WTC11 (cell line): Measurements from ENCODE around the gene DLG1. TPM values are rescaled to one million over a fixed set of nuclear protein-coding genes. Genes with fewer than 3 reads are reported as not detected.

ENCODE experiments used
- ATAC-seq: fragments of 200-7000 bp; cut with Tn5 transposase; 2 replicates; pipeline ENCODE4 v1.10.0; 2021; ENCODE audit warnings: mild to moderate bottlenecking, moderate library complexity
- CTCF ChIA-PET: fragments of 300-600 bp; sonication (Branson Sonifier 250); formaldehyde crosslinking; loops from one replicate; lab custom pipeline; 2021; ENCODE audit warnings: antibody characterized with exemption; lab: Charles Lee
- POLR2A ChIA-PET: fragments of 350-600 bp; sonication (Branson Sonifier 250); formaldehyde crosslinking; loops from one replicate; lab custom pipeline; 2021; ENCODE audit warnings: antibody characterized with exemption; lab: Charles Lee
- DNase-seq: peaks from one replicate; pipeline ENCODE4 v3.0.0; 2021; ENCODE audit warnings: low spot score
- H3K27ac Mint-ChIP-seq: 2 replicates; pipeline ENCODE4 v1.8.0; 2021; ENCODE audit warnings: mixed read lengths
- H3K27me3 Mint-ChIP-seq: 2 replicates; pipeline ENCODE4 v1.8.0; 2021; ENCODE audit warnings: low read depth, mild to moderate bottlenecking, moderate library complexity, mixed read lengths
- H3K36me3 Mint-ChIP-seq: 2 replicates; pipeline ENCODE4 v1.8.0; 2021; ENCODE audit warnings: mixed read lengths
- H3K4me1 Mint-ChIP-seq: 2 replicates; pipeline ENCODE4 v1.8.0; 2022; ENCODE audit warnings: mixed read lengths
- H3K4me3 Mint-ChIP-seq: 2 replicates; pipeline ENCODE4 v1.8.0; 2021; ENCODE audit warnings: mild to moderate bottlenecking, moderate library complexity, mixed read lengths
- H3K9me3 Mint-ChIP-seq: 2 replicates; pipeline ENCODE4 v1.8.0; 2021; ENCODE audit warnings: mixed read lengths
- AR ChIP-seq: fragments of 250-450 bp; sonication (Bioruptor Pico); IDR thresholded peaks from 2 replicates; pipeline ENCODE4 v1.9.0; 2021; ENCODE audit warnings: mild to moderate bottlenecking
- ATF1 ChIP-seq: sonication (generic); formaldehyde crosslinking; IDR thresholded peaks from 2 replicates; pipeline ENCODE4 v1.8.1; 2023; ENCODE audit warnings: mild to moderate bottlenecking, moderate library complexity, missing genetic modification reagents
- CREB1 ChIP-seq: sonication (generic); formaldehyde crosslinking; IDR thresholded peaks from 2 replicates; pipeline ENCODE4 v1.8.0; 2023; ENCODE audit warnings: mild to moderate bottlenecking, missing genetic modification reagents
- EMX1 ChIP-seq: fragments of 250-450 bp; sonication (Bioruptor Pico); IDR thresholded peaks from 2 replicates; pipeline ENCODE4 v1.8.0; 2021; ENCODE audit warnings: mild to moderate bottlenecking
- ERG ChIP-seq: fragments of 250-450 bp; sonication (Bioruptor Pico); IDR thresholded peaks from 2 replicates; pipeline ENCODE4 v1.8.0; 2021; ENCODE audit warnings: mild to moderate bottlenecking
- GTF2I ChIP-seq: fragments of 250-450 bp; sonication (Bioruptor Pico); conservative IDR thresholded peaks from 2 replicates; pipeline ENCODE4 v1.4.0; 2021; ENCODE audit warnings: mild to moderate bottlenecking
- KAT7 ChIP-seq: sonication (generic); formaldehyde crosslinking; IDR thresholded peaks from 2 replicates; pipeline ENCODE4 v1.8.1; 2023; ENCODE audit warnings: missing genetic modification reagents, mild to moderate bottlenecking, borderline replicate concordance
- NFE2L1 ChIP-seq: sonication (generic); formaldehyde crosslinking; IDR thresholded peaks from 2 replicates; pipeline ENCODE4 v1.8.1; 2023; ENCODE audit warnings: missing genetic modification reagents
- PREB ChIP-seq: sonication (generic); formaldehyde crosslinking; IDR thresholded peaks from 2 replicates; pipeline ENCODE4 v1.8.1; 2022; ENCODE audit warnings: mild to moderate bottlenecking, missing genetic modification reagents, moderate library complexity, borderline replicate concordance
- PRRX2 ChIP-seq: fragments of 250-450 bp; sonication (Bioruptor Pico); IDR thresholded peaks from 2 replicates; pipeline ENCODE4 v1.8.0; 2021; ENCODE audit warnings: mild to moderate bottlenecking
- SP1 ChIP-seq: sonication (generic); formaldehyde crosslinking; conservative IDR thresholded peaks from 2 replicates; pipeline ENCODE4 v1.8.1; 2022; ENCODE audit warnings: missing genetic modification reagents
- TCF7 ChIP-seq: sonication (generic); formaldehyde crosslinking; IDR thresholded peaks from 2 replicates; pipeline ENCODE4 v1.8.0; 2022; ENCODE audit warnings: mild to moderate bottlenecking, low read depth, missing genetic modification reagents, moderate library complexity
- USF1 ChIP-seq: sonication (generic); formaldehyde crosslinking; IDR thresholded peaks from 2 replicates; pipeline ENCODE4 v1.8.0; 2022; ENCODE audit warnings: mild to moderate bottlenecking, missing genetic modification reagents
- ZBTB21 ChIP-seq: sonication (generic); formaldehyde crosslinking; IDR thresholded peaks from 2 replicates; pipeline ENCODE4 v1.8.1; 2023; ENCODE audit warnings: mild to moderate bottlenecking, missing genetic modification reagents, borderline replicate concordance
- ZBTB43 ChIP-seq: sonication (generic); formaldehyde crosslinking; IDR thresholded peaks from 2 replicates; pipeline ENCODE4 v1.8.1; 2023; ENCODE audit warnings: mild to moderate bottlenecking, missing genetic modification reagents
- ZMAT4 ChIP-seq: fragments of 250-450 bp; sonication (Bioruptor Pico); IDR thresholded peaks from 2 replicates; pipeline ENCODE4 v1.9.0; 2021; ENCODE audit warnings: mild to moderate bottlenecking
- ZNF138 ChIP-seq: sonication (generic); formaldehyde crosslinking; conservative IDR thresholded peaks from 2 replicates; pipeline ENCODE4 v1.8.1; 2022; ENCODE audit warnings: mild to moderate bottlenecking, moderate library complexity, missing genetic modification reagents
- ZNF281 ChIP-seq: sonication (generic); formaldehyde crosslinking; IDR thresholded peaks from 2 replicates; pipeline ENCODE4 v1.8.0; 2023; ENCODE audit warnings: mild to moderate bottlenecking, missing genetic modification reagents
- ZNF416 ChIP-seq: fragments of 250-450 bp; sonication (Bioruptor Pico); IDR thresholded peaks from 2 replicates; pipeline ENCODE4 v1.9.0; 2021; ENCODE audit warnings: mild to moderate bottlenecking, inconsistent platforms
- total RNA-seq: library from RNA; stranded (reverse); gene quantifications from 3 replicates; pipeline ENCODE4 v1.2.3, GENCODE V29; 2021

The DLG1 gene
- total RNA-seq, 1 experiment from 2014 or later = 81.1 TPM

GRCh38 chr3:197283045-197283444 is 15.4 kb downstream of the DLG1 start (continued):
- TF ChIP-seq AR = no peak

GRCh38 chr3:197281849-197282248 is 16.6 kb downstream of the DLG1 start:
- no peak overlapping the region for H3K27ac Mint-ChIP-seq
- no peak for DNase-seq
- no peak overlapping the region for H3K4me3 Mint-ChIP-seq
- TF ChIP-seq ZMAT4 (CRISPR knock-in tag) (no peak), CREB1 (no peak), ZNF416 (no peak), ZBTB21 (CRISPR knock-in tag) (no peak), PRRX2 (no peak), ERG (CRISPR knock-in tag) (no peak), EMX1 (CRISPR knock-in tag) (no peak)
- CTCF ChIA-PET = no interaction called here
- no peaks in the 10 kb centered on the region for H3K4me1 Mint-ChIP-seq
- POLR2A ChIA-PET = no interaction called here
- H3K36me3 Mint-ChIP-seq = peaks cover 50% of the 10 kb centered on the region
- H3K9me3 Mint-ChIP-seq = peaks cover 6% of the 10 kb centered on the region
- ATAC-seq = no peak
- H3K27me3 Mint-ChIP-seq = no peaks in the 10 kb centered on the region

- Mint-ChIP-seq H3K4me1 (no peaks in the 10 kb centered on the region), H3K9me3 (no peaks in the 10 kb centered on the region), H3K4me3 (no peak overlapping the region), H3K36me3 (peaks cover 41% of the 10 kb centered on the region), H3K27ac (no peak overlapping the region), H3K27me3 (no peaks in the 10 kb centered on the region)
- POLR2A ChIA-PET = interaction anchor here (0.6 kb wide), 1 partner anchor 11 kb away, joined by 6 read pairs; no protein-coding TSS in a partner anchor
- no peak for ATAC-seq
- CTCF ChIA-PET = no interaction called here
- no peak for DNase-seq
- TF ChIP-seq PREB (CRISPR knock-in tag) (no peak), GTF2I (no peak), SP1 (CRISPR knock-in tag) (no peak), ZBTB43 (no peak), USF1 (CRISPR knock-in tag) (no peak), AR (no peak), ZNF138 (CRISPR knock-in tag) (no peak), ZNF281 (CRISPR knock-in tag) (no peak), TCF7 (no peak), KAT7 (no peak), ERG (CRISPR knock-in tag) (no peak), NFE2L1 (no peak), ATF1 (CRISPR knock-in tag) (no peak)
Observed at GRCh38 chr3:197280156-197280555, 18.3 kb downstream of the DLG1 start.
